AG09309 (cell line): Measurements from ENCODE around the gene EBF3.

Source experiments
- DNase-seq: peaks from one replicate; pipeline ENCODE4 v3.0.0-alpha.2; 2010; ENCODE audit warnings: low read depth
- H3K4me3 ChIP-seq: 2 replicates; pipeline ENCODE4 v1.5.1; 2011; ENCODE audit warnings: mild to moderate bottlenecking, low read depth, low read length, moderate library complexity; ENCODE audit not compliant: control insufficient read depth
- CTCF ChIP-seq: IDR thresholded peaks from 2 replicates; pipeline ENCODE4 v1.5.1; 2011; ENCODE audit warnings: mild to moderate bottlenecking, low read depth, low read length, inconsistent platforms; ENCODE audit not compliant: insufficient read depth, control insufficient read depth; ENCODE audit errors: missing control alignments

Gene EBF3

GRCh38 chr10:129916506-129916995 lies 47.5 kb downstream of the EBF3 start:
- H3K4me3 ChIP-seq = no peak overlapping the region
- DNase-seq = no peak
- no peak for TF ChIP-seq CTCF

- DNase-seq = no peak
- no peak overlapping the region for H3K4me3 ChIP-seq
- no peak for TF ChIP-seq CTCF
These were observed 48.3 kb downstream of the EBF3 start for GRCh38 chr10:129915526-129916378.

- H3K4me3 ChIP-seq = no peak overlapping the region
- no peak for TF ChIP-seq CTCF
- no peak for DNase-seq
These were observed 49.1 kb downstream of the EBF3 start for GRCh38 chr10:129914960-129915359.

- no peak overlapping the region for H3K4me3 ChIP-seq
- no peak for DNase-seq
- TF ChIP-seq CTCF = no peak
These were observed 49.8 kb downstream of the EBF3 start for GRCh38 chr10:129914153-129914855.

GRCh38 chr10:129912986-129913695 lies 50.9 kb downstream of the EBF3 start:
- H3K4me3 ChIP-seq = no peak overlapping the region
- no peak for TF ChIP-seq CTCF
- DNase-seq = no peak

GRCh38 chr10:129912166-129912917 lies 51.7 kb downstream of the EBF3 start:
- no peak for DNase-seq
- TF ChIP-seq CTCF = no peak
- no peak overlapping the region for H3K4me3 ChIP-seq
